ENCODE results near the gene DIP2C. TPM values are rescaled to one million over a fixed set of nuclear protein-coding genes. Genes with fewer than 3 reads are reported as not detected.

Gene DIP2C
- total RNA-seq, 1 donor from 2014 or later = 30.8 TPM

- no peak for DNase-seq
- Histone ChIP-seq H3K36me3 (peaks cover 36% of the 10 kb centered on the region), H3K4me3 (no peak overlapping the region), H3K27me3 (ENCODE audit: low read depth) (no peaks in the 10 kb centered on the region), H3K4me1 (peaks cover 4% of the 10 kb centered on the region), H3K9me3 (replicated peaks) (no peaks in the 10 kb centered on the region), H3K27ac (replicated peaks) (no peak overlapping the region)
- intact Hi-C loops (cut with micrococcal nuclease) = no loop called here
- no peak for TF ChIP-seq CTCF (IDR thresholded peaks at IDR 0.05; ENCODE audit: borderline replicate concordance)
Observed at GRCh38 chr10:413662-414071, 275.8 kb downstream of the DIP2C start.

GRCh38 chr10:412109-412508, 277.4 kb downstream of the DIP2C start:
- Histone ChIP-seq H3K4me3 (no peak overlapping the region), H3K27ac (replicated peaks) (no peak overlapping the region), H3K4me1 (peaks cover 4% of the 10 kb centered on the region), H3K27me3 (ENCODE audit: low read depth) (no peaks in the 10 kb centered on the region), H3K36me3 (peaks cover 46% of the 10 kb centered on the region), H3K9me3 (replicated peaks) (no peaks in the 10 kb centered on the region)
- no peak for DNase-seq
- TF ChIP-seq CTCF (IDR thresholded peaks at IDR 0.05; ENCODE audit: borderline replicate concordance) = no peak
- intact Hi-C loops (cut with micrococcal nuclease) = no loop called here

- peaks cover 46% of the 10 kb centered on the region for H3K36me3 ChIP-seq
Observed at GRCh38 chr10:411603-412002, 277.9 kb downstream of the DIP2C start.

GRCh38 chr10:409408-410040, 279.9 kb downstream of the DIP2C start:
- peak; percentile 38 for DNase-seq
- no peaks in the 10 kb centered on the region for H3K27me3 ChIP-seq (ENCODE audit: low read depth)
- peaks cover 42% of the 10 kb centered on the region for H3K36me3 ChIP-seq
- peak overlapping the region; percentile 64 for H3K27ac ChIP-seq (replicated peaks)
- no peaks in the 10 kb centered on the region for H3K9me3 ChIP-seq (replicated peaks)
- peaks cover 4% of the 10 kb centered on the region for H3K4me1 ChIP-seq
- H3K4me3 ChIP-seq = no peak overlapping the region
- TF ChIP-seq CTCF (IDR thresholded peaks at IDR 0.05; ENCODE audit: borderline replicate concordance) = no peak
- intact Hi-C loops (cut with micrococcal nuclease) = no loop called here

More at GRCh38 chr10:411603-412002, 277.9 kb downstream of the DIP2C start:
- no peak for TF ChIP-seq CTCF (IDR thresholded peaks at IDR 0.05; ENCODE audit: borderline replicate concordance)
- intact Hi-C loops (cut with micrococcal nuclease) = no loop called here
- H3K27me3 ChIP-seq (ENCODE audit: low read depth) = no peaks in the 10 kb centered on the region
- DNase-seq = no peak
- H3K4me3 ChIP-seq = no peak overlapping the region
- peaks cover 4% of the 10 kb centered on the region for H3K4me1 ChIP-seq
- H3K9me3 ChIP-seq (replicated peaks) = no peaks in the 10 kb centered on the region
- no peak overlapping the region for H3K27ac ChIP-seq (replicated peaks)

- Histone ChIP-seq H3K4me3 (no peak overlapping the region), H3K27me3 (ENCODE audit: low read depth) (no peaks in the 10 kb centered on the region), H3K36me3 (peaks cover 36% of the 10 kb centered on the region), H3K4me1 (peaks cover 4% of the 10 kb centered on the region), H3K9me3 (replicated peaks) (no peaks in the 10 kb centered on the region), H3K27ac (replicated peaks) (no peak overlapping the region)
- intact Hi-C loops (cut with micrococcal nuclease) = no loop called here
- no peak for TF ChIP-seq CTCF (IDR thresholded peaks at IDR 0.05; ENCODE audit: borderline replicate concordance)
- DNase-seq = no peak
Observed at GRCh38 chr10:408236-408635, 281.2 kb downstream of the DIP2C start.
